Transverse colon (tissue), 4 donors: ENCODE data around the gene VNN1. TPM values are rescaled to one million over a fixed set of nuclear protein-coding genes. Genes with fewer than 3 reads are reported as not detected.

ENCODE experiments used
- DNase-seq: peaks from one replicate; pipeline ENCODE4 v3.0.0-alpha.2; 2019
- H3K27ac ChIP-seq, 4 donors: fragments of 200-600 bp; sonication (generic); 2 replicates each; pipeline ENCODE4 v1.5.1; 2016 to 2018; ENCODE audit warnings: inconsistent platforms in 4 of 4
- H3K27me3 ChIP-seq: fragments of 200-600 bp; sonication (generic); 2 replicates; pipeline ENCODE4 v1.5.1; 2017; ENCODE audit warnings: inconsistent platforms
- H3K36me3 ChIP-seq, 4 donors: fragments of 200-600 bp; sonication (generic); 2 replicates each; pipeline ENCODE4 v1.5.1; 2017 to 2019; ENCODE audit warnings: inconsistent platforms in 4 of 4
- H3K4me1 ChIP-seq, 4 donors: fragments of 200-600 bp; sonication (generic); 2 replicates each; pipeline ENCODE4 v1.5.1; 2017 to 2020; ENCODE audit warnings: inconsistent platforms in 4 of 4
- H3K4me3 ChIP-seq, 4 donors: fragments of 200-600 bp; sonication (generic); 1 replicate in 1 of 4; 2 replicates in 3 of 4; pipeline versions ENCODE4 v1.5.1 to v1.6.1; 2017 to 2019; ENCODE audit warnings: inconsistent platforms in 4 of 4
- H3K9me3 ChIP-seq, 2 donors: fragments of 200-600 bp; sonication (generic); 2 replicates each; pipeline ENCODE4 v1.5.1; 2017 to 2019; ENCODE audit warnings: inconsistent platforms in 2 of 2
- EP300 ChIP-seq: sonication (generic); formaldehyde crosslinking; IDR thresholded peaks from one replicate; pipeline ENCODE4 v1.6.1; 2017; ENCODE audit warnings: antibody characterized with exemption, low read depth
- POLR2A ChIP-seq: fragments of 450-650 bp; IDR thresholded peaks from one replicate; pipeline ENCODE4 v1.6.1; 2016; ENCODE audit warnings: antibody characterized with exemption, mild to moderate bottlenecking, moderate library complexity
- POLR2AphosphoS5 ChIP-seq, 3 donors: sonication (generic); formaldehyde crosslinking; IDR thresholded peaks; one replicate each; pipeline ENCODE4 v1.6.1; 2016; ENCODE audit warnings: antibody characterized with exemption in 3 of 3
- WGBS, 2 donors: methylation state at CpG; one replicate each; pipeline ENCODE4 v1.1.5; 2018; ENCODE audit warnings: low coverage in 1 of 2; 5-methylcytosine and 5-hydroxymethylcytosine counted together
- in situ Hi-C, 4 donors: fragments of 200-750 bp; cut with MboI; loops; one replicate each; pipeline versions ENCODE4 v1.15.0 to v1.15.1; 2017; ENCODE audit warnings: low sequenced_read_pairs in 3 of 4, low pct_ligation_motif_present in 1 of 4, low pct_unique_long_range_greater_than_20kb in 1 of 4
- intact Hi-C: fragments of 100-400 bp; cut with DNase I; formaldehyde crosslinking; loops from one replicate; pipeline ENCODE4 v1.15.1; 2023; ENCODE audit warnings: low total_unique reads
- total RNA-seq, 4 donors: library from RNA; depleted of rRNA; stranded (reverse); fragments of >200 nt; gene quantifications; one replicate each; pipeline ENCODE4 v1.1.0, GENCODE V29; 2016
- TF ChIP-seq, protein P1 (sequence below), 5 experiments: fragments of 200-600 bp in 3 of 5; fragments of 450-650 bp in 2 of 5; sonication (generic) in 3 of 5; IDR thresholded peaks; 1 replicate in 2 of 5; 2 replicates in 3 of 5; pipeline ENCODE4 v1.5.1; 2016 to 2017; ENCODE audit warnings: antibody characterized with exemption in 5 of 5, inconsistent platforms in 3 of 5, mild to moderate bottlenecking in 2 of 5, moderate library complexity in 1 of 5

The VNN1 gene
- total RNA-seq, 4 donors from 2014 or later = 0.75 to 39.5 (median 2.1) TPM; not detected in 1

- no peaks in the 10 kb centered on the region for H3K4me1 ChIP-seq
- H3K9me3 ChIP-seq = no peaks in the 10 kb centered on the region
- H3K27ac ChIP-seq = no peak overlapping the region
- H3K4me3 ChIP-seq = no peak overlapping the region
- WGBS, 2 donors = 69% methylated on average over 5 of the region's 5 CpGs; no CpG with 5 or more reads in 1 of the 2 donors
- DNase-seq = peak; percentile 13
- intact Hi-C loops (no loop called here), in situ Hi-C loops (no loop called here)
- TF ChIP-seq, protein P1, sequence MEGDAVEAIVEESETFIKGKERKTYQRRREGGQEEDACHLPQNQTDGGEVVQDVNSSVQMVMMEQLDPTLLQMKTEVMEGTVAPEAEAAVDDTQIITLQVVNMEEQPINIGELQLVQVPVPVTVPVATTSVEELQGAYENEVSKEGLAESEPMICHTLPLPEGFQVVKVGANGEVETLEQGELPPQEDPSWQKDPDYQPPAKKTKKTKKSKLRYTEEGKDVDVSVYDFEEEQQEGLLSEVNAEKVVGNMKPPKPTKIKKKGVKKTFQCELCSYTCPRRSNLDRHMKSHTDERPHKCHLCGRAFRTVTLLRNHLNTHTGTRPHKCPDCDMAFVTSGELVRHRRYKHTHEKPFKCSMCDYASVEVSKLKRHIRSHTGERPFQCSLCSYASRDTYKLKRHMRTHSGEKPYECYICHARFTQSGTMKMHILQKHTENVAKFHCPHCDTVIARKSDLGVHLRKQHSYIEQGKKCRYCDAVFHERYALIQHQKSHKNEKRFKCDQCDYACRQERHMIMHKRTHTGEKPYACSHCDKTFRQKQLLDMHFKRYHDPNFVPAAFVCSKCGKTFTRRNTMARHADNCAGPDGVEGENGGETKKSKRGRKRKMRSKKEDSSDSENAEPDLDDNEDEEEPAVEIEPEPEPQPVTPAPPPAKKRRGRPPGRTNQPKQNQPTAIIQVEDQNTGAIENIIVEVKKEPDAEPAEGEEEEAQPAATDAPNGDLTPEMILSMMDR (IDR thresholded peaks at IDR 0.05) = no peak
- TF ChIP-seq POLR2AphosphoS5 (IDR thresholded peaks at IDR 0.05) = no peak
- no peak for TF ChIP-seq EP300
- TF ChIP-seq POLR2A = no peak
- no peaks in the 10 kb centered on the region for H3K36me3 ChIP-seq
- no peaks in the 10 kb centered on the region for H3K27me3 ChIP-seq
These were observed 1.3 kb upstream of the VNN1 start for GRCh38 chr6:132715204-132715603.

GRCh38 chr6:132714160-132714559, 305 bp upstream of the VNN1 start:
- in situ Hi-C loops (no loop called here), intact Hi-C loops (no loop called here)
- Histone ChIP-seq H3K36me3 (no peaks in the 10 kb centered on the region), H3K27me3 (no peaks in the 10 kb centered on the region), H3K4me1 (no peaks in the 10 kb centered on the region), H3K4me3 (no peak overlapping the region), H3K27ac (peak overlapping the region in 1 of 4 donors; percentile 22), H3K9me3 (no peaks in the 10 kb centered on the region)
- no peak for DNase-seq
- WGBS, 2 donors = 42 to 57% methylated on average over 2 to 3 of the region's 3 CpGs
- no peak for TF ChIP-seq EP300
- TF ChIP-seq POLR2AphosphoS5 (IDR thresholded peaks at IDR 0.05) = no peak
- TF ChIP-seq POLR2A = no peak
- TF ChIP-seq, protein P1 (IDR thresholded peaks at IDR 0.05) = no peak

DNA sequence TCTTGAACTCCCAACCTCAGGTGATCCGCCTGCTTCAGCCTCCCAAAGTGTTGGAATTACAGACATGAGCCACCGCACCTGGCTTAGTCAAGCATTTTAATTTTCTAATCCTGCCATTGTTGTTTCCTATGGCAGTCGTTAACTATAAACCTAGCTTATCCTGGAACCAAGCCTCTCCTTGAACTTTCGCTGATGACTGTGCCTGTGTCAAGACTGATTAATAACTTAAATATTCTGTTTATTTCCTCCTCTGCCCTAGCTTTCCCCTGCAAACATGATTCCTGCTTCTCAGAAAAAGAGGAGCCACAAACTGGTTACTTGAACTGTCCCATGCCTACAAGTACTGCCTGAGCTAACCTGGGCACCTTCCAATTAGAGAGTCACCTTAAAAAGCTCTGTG, 1.5 kb downstream of the VNN1 start:
- in situ Hi-C loops (no loop called here), intact Hi-C loops (no loop called here)
- WGBS, 2 donors = 40 to 77% methylated on average over 2 to 4 of the region's 4 CpGs
- H3K4me1 ChIP-seq = no peaks in the 10 kb centered on the region
- H3K36me3 ChIP-seq = no peaks in the 10 kb centered on the region
- no peaks in the 10 kb centered on the region for H3K27me3 ChIP-seq
- H3K9me3 ChIP-seq = no peaks in the 10 kb centered on the region
- H3K4me3 ChIP-seq = no peak overlapping the region
- no peak for DNase-seq
- no peak overlapping the region for H3K27ac ChIP-seq
- TF ChIP-seq, protein P1 (IDR thresholded peaks at IDR 0.05) = no peak
- TF ChIP-seq POLR2A (no peak), POLR2AphosphoS5 (IDR thresholded peaks at IDR 0.05) (no peak), EP300 (no peak)

- DNase-seq = no peak
- no peaks in the 10 kb centered on the region for H3K4me1 ChIP-seq
These were observed 5.1 kb downstream of the VNN1 start for GRCh38 chr6:132708771-132709170.

More at GRCh38 chr6:132708771-132709170, 5.1 kb downstream of the VNN1 start:
- Histone ChIP-seq H3K4me3 (no peak overlapping the region), H3K27me3 (no peaks in the 10 kb centered on the region), H3K36me3 (no peaks in the 10 kb centered on the region), H3K27ac (no peak overlapping the region), H3K9me3 (no peaks in the 10 kb centered on the region)
- no peak for TF ChIP-seq POLR2A
- TF ChIP-seq, protein P1 (IDR thresholded peaks at IDR 0.05) = no peak
- TF ChIP-seq POLR2AphosphoS5 (IDR thresholded peaks at IDR 0.05) = no peak
- no peak for TF ChIP-seq EP300
- in situ Hi-C loops = no loop called here
- WGBS, 2 donors = 86 to 88% methylated on average over 3 of the region's 3 CpGs
- intact Hi-C loops = no loop called here
